Neural progenitor cell (in vitro differentiated cells): ENCODE data around the gene CRYBB1. TPM values are rescaled to one million over a fixed set of nuclear protein-coding genes. Genes with fewer than 3 reads are reported as not detected.
A peak's percentile ranks its signal among the peaks of the same experiment; 100 is the strongest.

ENCODE experiments used
- DNase-seq: peaks from one replicate; pipeline ENCODE4 v3.0.0-alpha.2; 2016; ENCODE audit warnings: low spot score
- H2AFZ ChIP-seq: fragments of 200-600 bp; sonication (generic); replicated peaks from 2 replicates; pipeline ENCODE4 v1.6.1; 2016; ENCODE audit warnings: antibody characterized with exemption
- H3F3A ChIP-seq: fragments of 200-600 bp; sonication (generic); 2 replicates; pipeline ENCODE4 v1.6.1; 2016; ENCODE audit warnings: antibody characterized with exemption, low read depth
- H3K27ac ChIP-seq: fragments of 200-600 bp; sonication (generic); 2 replicates; pipeline ENCODE4 v1.5.1; 2016; ENCODE audit warnings: mild to moderate bottlenecking
- H3K27me3 ChIP-seq: fragments of 200-600 bp; sonication (generic); 2 replicates; pipeline ENCODE4 v1.6.1; 2016; ENCODE audit warnings: mild to moderate bottlenecking, moderate library complexity
- H3K36me3 ChIP-seq: fragments of 200-600 bp; sonication (generic); 2 replicates; pipeline ENCODE4 v1.5.1; 2016
- H3K4me1 ChIP-seq: fragments of 200-600 bp; sonication (generic); 2 replicates; pipeline ENCODE4 v1.6.1; 2016; ENCODE audit warnings: mixed run types
- H3K4me2 ChIP-seq: fragments of 200-600 bp; sonication (generic); 2 replicates; pipeline ENCODE4 v1.6.1; 2016
- H3K4me3 ChIP-seq: fragments of 200-600 bp; sonication (generic); 2 replicates; pipeline ENCODE4 v1.5.1; 2016
- H3K79me2 ChIP-seq: fragments of 200-600 bp; sonication (generic); 2 replicates; pipeline ENCODE4 v1.6.1; 2016; ENCODE audit warnings: low read depth
- H3K9ac ChIP-seq: fragments of 200-600 bp; sonication (generic); 2 replicates; pipeline ENCODE4 v1.6.1; 2016
- H3K9me3 ChIP-seq: fragments of 200-600 bp; sonication (generic); 2 replicates; pipeline ENCODE4 v1.5.1; 2016; ENCODE audit warnings: low read depth
- H4K20me1 ChIP-seq: fragments of 200-600 bp; sonication (generic); 2 replicates; pipeline ENCODE4 v1.6.1; 2016; ENCODE audit warnings: low read depth
- H3K27ac Mint-ChIP-seq: 3 replicates; pipeline ENCODE4 v1.8.0; 2021; ENCODE audit warnings: mixed read lengths
- H3K27me3 Mint-ChIP-seq: 2 replicates; pipeline ENCODE4 v1.8.0; 2022; ENCODE audit warnings: low read depth, mild to moderate bottlenecking, inconsistent platforms, moderate library complexity, mixed read lengths; ENCODE audit not compliant: insufficient read depth
- H3K36me3 Mint-ChIP-seq: 3 replicates; pipeline ENCODE4 v1.8.0; 2021; ENCODE audit warnings: mixed read lengths
- H3K4me1 Mint-ChIP-seq: 3 replicates; pipeline ENCODE4 v1.8.0; 2021; ENCODE audit warnings: mixed read lengths
- H3K4me3 Mint-ChIP-seq: 3 replicates; pipeline ENCODE4 v1.8.0; 2021; ENCODE audit warnings: mild to moderate bottlenecking, moderate library complexity, mixed read lengths
- H3K9me3 Mint-ChIP-seq: 3 replicates; pipeline ENCODE4 v1.8.0; 2020; ENCODE audit warnings: mixed read lengths
- EZH2 ChIP-seq: fragments of 200-600 bp; sonication (generic); IDR thresholded peaks from 2 replicates; pipeline ENCODE4 v1.6.1; 2017; ENCODE audit warnings: antibody characterized with exemption, mild to moderate bottlenecking, moderate library complexity
- EZH2phosphoT487 ChIP-seq: fragments of 200-600 bp; sonication (generic); IDR thresholded peaks from 2 replicates; pipeline ENCODE4 v1.6.1; 2017; ENCODE audit warnings: antibody characterized with exemption
- total RNA-seq: library from RNA; depleted of rRNA; stranded (reverse); fragments of >200 nt; gene quantifications from 2 replicates; pipeline ENCODE4 v1.2.3, GENCODE V29; 2015; ENCODE audit warnings: low replicate concordance
- TF ChIP-seq, protein P1 (sequence below): fragments of 200-600 bp; sonication (generic); IDR thresholded peaks from 2 replicates; pipeline ENCODE4 v1.5.1; 2017; ENCODE audit warnings: antibody characterized with exemption, mild to moderate bottlenecking

The CRYBB1 gene
- total RNA-seq, 1 donor from 2014 or later: not detected

DNA sequence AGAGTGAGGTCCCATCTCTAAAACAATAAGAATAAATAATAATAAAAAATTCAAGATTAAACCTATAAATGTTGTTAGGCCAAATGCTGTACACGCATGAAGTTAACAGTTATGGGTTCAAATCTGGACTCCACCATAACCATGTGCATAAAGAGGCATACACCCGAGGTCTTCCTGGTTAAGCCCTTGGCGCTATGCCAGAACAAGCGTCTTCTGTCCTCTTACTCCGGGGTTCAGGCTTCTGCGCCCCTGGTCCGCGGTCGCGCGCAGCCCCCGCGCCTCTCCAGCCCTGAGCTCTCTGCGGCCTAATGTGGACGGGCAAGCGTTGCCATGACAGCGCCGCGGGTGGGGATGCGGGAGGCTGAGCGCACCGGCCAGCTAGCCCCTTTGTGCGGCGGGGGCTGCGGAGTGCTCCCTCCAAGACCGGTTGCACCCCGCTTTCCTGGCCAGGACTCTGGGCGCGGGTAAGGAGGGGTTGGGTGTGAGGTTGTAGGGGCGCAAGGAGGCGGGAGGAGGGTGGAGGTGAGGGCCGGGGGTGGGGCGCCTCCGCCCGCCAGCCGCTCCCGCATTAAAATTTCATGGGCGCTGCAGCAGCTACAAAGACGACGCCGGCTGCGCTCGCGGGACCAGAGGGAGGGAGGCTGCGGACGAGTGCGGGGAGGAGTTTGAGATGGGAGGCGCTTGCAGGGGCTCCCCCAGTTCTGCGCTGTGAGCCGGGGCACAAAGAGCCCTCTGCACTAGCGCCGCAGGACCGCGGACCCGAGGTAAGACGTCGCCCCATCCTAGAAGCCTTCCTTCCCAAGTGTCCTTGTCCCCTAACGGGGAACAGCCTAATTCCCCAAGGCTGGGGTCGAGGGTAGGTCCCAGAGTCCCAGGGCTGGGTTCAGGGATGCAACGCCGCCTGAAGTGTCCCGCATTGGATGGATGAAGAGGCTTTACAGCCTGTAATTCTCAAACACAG lies 39.3 kb upstream of the CRYBB1 start, which contains the start of gene MIAT:
TSS of gene MIAT (plus strand) at position 698 of the 961 bp plus-strand sequence.
- peak within 1 kb of the TSS; percentile 79 for H3K9ac ChIP-seq
- peaks cover 35% of the 10 kb centered on the region for H3K4me1 Mint-ChIP-seq

GRCh38 chr22:26651815-26652214 lies 34.0 kb upstream of the CRYBB1 start:
- Histone ChIP-seq H3K4me3 (no peak overlapping the region), H4K20me1 (no peaks in the 10 kb centered on the region), H3F3A (peaks cover 33% of the 10 kb centered on the region), H3K9me3 (no peaks in the 10 kb centered on the region), H3K9ac (no peak overlapping the region), H3K36me3 (no peaks in the 10 kb centered on the region), H3K4me2 (no peak overlapping the region), H3K27me3 (no peaks in the 10 kb centered on the region), H3K27ac (no peak overlapping the region), H2AFZ (no peak overlapping the region), H3K4me1 (peaks cover 40% of the 10 kb centered on the region), H3K79me2 (no peaks in the 10 kb centered on the region)
- Mint-ChIP-seq H3K4me1 (peaks cover 49% of the 10 kb centered on the region), H3K27me3 (peaks cover 6% of the 10 kb centered on the region), H3K4me3 (no peak overlapping the region), H3K36me3 (no peaks in the 10 kb centered on the region), H3K27ac (peak overlapping the region; percentile 59), H3K9me3 (no peaks in the 10 kb centered on the region)
- DNase-seq: no peak
- TF ChIP-seq EZH2phosphoT487: no peak
- TF ChIP-seq, protein P1, sequence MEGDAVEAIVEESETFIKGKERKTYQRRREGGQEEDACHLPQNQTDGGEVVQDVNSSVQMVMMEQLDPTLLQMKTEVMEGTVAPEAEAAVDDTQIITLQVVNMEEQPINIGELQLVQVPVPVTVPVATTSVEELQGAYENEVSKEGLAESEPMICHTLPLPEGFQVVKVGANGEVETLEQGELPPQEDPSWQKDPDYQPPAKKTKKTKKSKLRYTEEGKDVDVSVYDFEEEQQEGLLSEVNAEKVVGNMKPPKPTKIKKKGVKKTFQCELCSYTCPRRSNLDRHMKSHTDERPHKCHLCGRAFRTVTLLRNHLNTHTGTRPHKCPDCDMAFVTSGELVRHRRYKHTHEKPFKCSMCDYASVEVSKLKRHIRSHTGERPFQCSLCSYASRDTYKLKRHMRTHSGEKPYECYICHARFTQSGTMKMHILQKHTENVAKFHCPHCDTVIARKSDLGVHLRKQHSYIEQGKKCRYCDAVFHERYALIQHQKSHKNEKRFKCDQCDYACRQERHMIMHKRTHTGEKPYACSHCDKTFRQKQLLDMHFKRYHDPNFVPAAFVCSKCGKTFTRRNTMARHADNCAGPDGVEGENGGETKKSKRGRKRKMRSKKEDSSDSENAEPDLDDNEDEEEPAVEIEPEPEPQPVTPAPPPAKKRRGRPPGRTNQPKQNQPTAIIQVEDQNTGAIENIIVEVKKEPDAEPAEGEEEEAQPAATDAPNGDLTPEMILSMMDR: no peak
- TF ChIP-seq EZH2: no peak

More for the DNA sequence above, 39.3 kb upstream of the CRYBB1 start, which contains the start of gene MIAT:
- Histone ChIP-seq H3K27me3 (no peaks in the 10 kb centered on the region), H3F3A (peaks cover 66% of the 10 kb centered on the region), H3K36me3 (no peaks in the 10 kb centered on the region), H3K4me2 (peak within 1 kb of the TSS; percentile 90), H3K27ac (peak within 1 kb of the TSS; percentile 80), H3K4me3 (peak within 1 kb of the TSS; percentile 97), H3K9me3 (no peaks in the 10 kb centered on the region), H4K20me1 (peaks cover 22% of the 10 kb centered on the region), H2AFZ (no peak within 1 kb of the TSS), H3K4me1 (peaks cover 40% of the 10 kb centered on the region), H3K79me2 (peaks cover 40% of the 10 kb centered on the region)
- TF ChIP-seq EZH2: no peak
- TF ChIP-seq, protein P1: no peak
- TF ChIP-seq EZH2phosphoT487: no peak
- DNase-seq: peak; percentile 89
- Mint-ChIP-seq H3K27ac (peak within 1 kb of the TSS; percentile 96), H3K4me3 (peak within 1 kb of the TSS; percentile 99), H3K9me3 (no peaks in the 10 kb centered on the region), H3K27me3 (peaks cover 10% of the 10 kb centered on the region), H3K36me3 (no peaks in the 10 kb centered on the region)

DNA sequence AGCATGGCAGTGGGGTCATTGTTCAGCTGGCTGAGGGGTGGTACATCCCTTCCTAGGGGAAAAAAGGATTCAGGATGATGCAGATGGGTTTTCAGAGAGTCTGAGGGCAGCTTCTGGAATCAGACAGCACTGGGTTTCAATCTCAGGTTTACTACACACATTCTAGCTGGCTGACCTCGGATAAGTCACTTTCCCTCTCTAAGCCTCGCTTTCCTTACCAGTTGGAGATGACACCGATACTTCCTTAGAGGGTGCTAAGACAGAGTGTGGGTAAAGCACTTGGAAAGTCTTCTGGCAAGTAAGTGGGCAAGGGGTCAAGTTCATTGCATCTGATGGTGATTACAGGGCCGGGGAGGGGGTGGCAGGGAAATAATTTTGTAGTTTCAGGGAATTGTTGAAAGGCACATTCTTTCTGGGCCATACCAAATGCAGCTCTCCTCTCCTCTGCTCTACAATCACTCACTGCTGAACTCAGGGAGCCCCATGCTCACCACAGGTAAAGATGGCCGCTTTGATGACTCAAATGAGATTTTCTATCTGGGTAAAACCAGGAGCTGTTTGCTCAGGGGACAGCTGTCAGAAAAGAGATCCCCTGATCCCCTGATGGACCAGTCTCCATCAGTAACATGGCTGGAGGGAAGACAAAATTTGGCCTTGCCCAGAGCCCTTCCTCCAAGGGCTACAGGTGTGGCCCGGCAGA lies 33.0 kb upstream of the CRYBB1 start:
- Mint-ChIP-seq H3K4me3 (no peak overlapping the region), H3K27me3 (peaks cover 6% of the 10 kb centered on the region), H3K27ac (peak overlapping the region; percentile 76)

More for the DNA sequence above, 33.0 kb upstream of the CRYBB1 start:
- TF ChIP-seq EZH2: no peak
- TF ChIP-seq EZH2phosphoT487: no peak
- TF ChIP-seq, protein P1: no peak
- Histone ChIP-seq H3F3A (peaks cover 38% of the 10 kb centered on the region), H3K79me2 (no peaks in the 10 kb centered on the region), H3K9me3 (no peaks in the 10 kb centered on the region), H3K4me3 (no peak overlapping the region), H3K27ac (no peak overlapping the region), H3K4me1 (peaks cover 46% of the 10 kb centered on the region), H3K4me2 (no peak overlapping the region), H3K27me3 (no peaks in the 10 kb centered on the region), H2AFZ (no peak overlapping the region), H3K36me3 (no peaks in the 10 kb centered on the region), H4K20me1 (no peaks in the 10 kb centered on the region), H3K9ac (no peak overlapping the region)
- Mint-ChIP-seq H3K36me3 (no peaks in the 10 kb centered on the region), H3K4me1 (peaks cover 58% of the 10 kb centered on the region), H3K9me3 (no peaks in the 10 kb centered on the region)
- DNase-seq: no peak
